GM13977 (cell line): ENCODE data around the gene SYNCRIP.
A peak's percentile ranks its signal among the peaks of the same experiment; 100 is the strongest.
"Not testable (repeated sequence)": the region's sequence is repeated elsewhere in the genome, so short reads cannot be mapped to it uniquely, and the experiment has no call there.

ENCODE experiments used
- DNase-seq: peaks from one replicate; pipeline ENCODE4 v3.0.0; 2012; ENCODE audit warnings: low spot score
- CTCF ChIP-seq: IDR thresholded peaks from 2 replicates; pipeline ENCODE4 v1.5.1; 2012; ENCODE audit warnings: mild to moderate bottlenecking, control low read depth; ENCODE audit not compliant: insufficient read depth; ENCODE audit errors: extremely low read depth, missing control alignments
- in situ Hi-C: fragments of 300-500 bp; cut with MboI; formaldehyde crosslinking; loops from one replicate; pipeline ENCODE4 v1.12.0; 2022; ENCODE audit warnings: low sequenced_read_pairs, low pct_unique_long_range_greater_than_20kb, mixed read lengths, inconsistent platforms; ENCODE audit not compliant: unreplicated experiment

Gene SYNCRIP

GRCh38 chr6:85642774-85643536 is at the start of gene SYNCRIP:
Gene SYNCRIP, minus strand, starts transcription at chr6:85642886. Its CDS starts 1,447 bp downstream, at chr6:85641439.
- TF ChIP-seq CTCF = no peak
- peak; percentile 93 for DNase-seq
- in situ Hi-C loops = no loop called here

GRCh38 chr6:85691478-85691877 is 48.8 kb upstream of the SYNCRIP start:
- no peak for DNase-seq
- in situ Hi-C loops = no loop called here
- TF ChIP-seq CTCF = no peak

GRCh38 chr6:85690071-85690470 is 47.4 kb upstream of the SYNCRIP start:
- TF ChIP-seq CTCF = no peak
- no peak for DNase-seq
- in situ Hi-C loops = no loop called here

- no peak for TF ChIP-seq CTCF
- in situ Hi-C loops = no loop called here
- DNase-seq = peak; percentile 67
Observed at GRCh38 chr6:85685713-85686112, 43.0 kb upstream of the SYNCRIP start.

- no peak for TF ChIP-seq CTCF
- in situ Hi-C loops = no loop called here
Observed at GRCh38 chr6:85684809-85685171, 42.1 kb upstream of the SYNCRIP start.

GRCh38 chr6:85684133-85684808 is 41.6 kb upstream of the SYNCRIP start:
- no peak for DNase-seq
- TF ChIP-seq CTCF = no peak
- in situ Hi-C loops = no loop called here

More at GRCh38 chr6:85684809-85685171, 42.1 kb upstream of the SYNCRIP start:
- no peak for DNase-seq

- DNase-seq, in situ Hi-C loops: not testable (repeated sequence)
Observed at GRCh38 chr6:85681899-85682298, 39.2 kb upstream of the SYNCRIP start.
